Keratinocyte (primary cell): ENCODE data around the gene EYA4. TPM values are rescaled to one million over a fixed set of nuclear protein-coding genes. Genes with fewer than 3 reads are reported as not detected.

Experiments used
- DNase-seq: peaks from one replicate; pipeline ENCODE4 v3.0.0-alpha.2; 2011; ENCODE audit warnings: low read depth, missing footprints, low spot score
- FAIRE-seq: peaks from 2 replicates; lab custom pipeline; 2011; peaks lifted over from hg19 to GRCh38; lab: Jason Lieb, UNC
- H2AFZ ChIP-seq: 2 replicates; pipeline ENCODE4 v1.6.0; 2012; ENCODE audit warnings: low read length, control low read depth, inconsistent platforms; ENCODE audit not compliant: control insufficient read depth
- H3K27ac ChIP-seq: 2 replicates; pipeline ENCODE4 v1.5.1; 2011; ENCODE audit warnings: low read length; ENCODE audit not compliant: control insufficient read depth, insufficient read depth
- H3K27me3 ChIP-seq: 3 replicates; pipeline ENCODE4 v1.6.0; 2011; ENCODE audit warnings: low read length; ENCODE audit not compliant: control insufficient read depth, insufficient read depth; ENCODE audit errors: extremely low read depth
- H3K36me3 ChIP-seq, 2 experiments: 2 replicates in 1 of 2; 3 replicates in 1 of 2; pipeline ENCODE4 v1.5.1; 2011; ENCODE audit warnings: low read length in 2 of 2, mild to moderate bottlenecking in 1 of 2; ENCODE audit not compliant: control insufficient read depth in 2 of 2, insufficient read depth in 2 of 2; ENCODE audit errors: extremely low read depth in 1 of 2
- H3K4me1 ChIP-seq: 3 replicates; pipeline ENCODE4 v1.5.1; 2011; ENCODE audit warnings: low read length; ENCODE audit not compliant: control insufficient read depth, insufficient read depth; ENCODE audit errors: extremely low read depth
- H3K4me2 ChIP-seq: 3 replicates; pipeline ENCODE4 v1.6.0; 2011; ENCODE audit warnings: low read depth, low read length; ENCODE audit not compliant: control insufficient read depth, insufficient read depth; ENCODE audit errors: extremely low read depth
- H3K4me3 ChIP-seq, 3 experiments: fragments of 200-600 bp in 1 of 3; sonication (generic) in 1 of 3; 2 replicates in 2 of 3; 3 replicates in 1 of 3; pipeline ENCODE4 v1.5.1; 2011 to 2016; ENCODE audit warnings: low read length in 3 of 3, mild to moderate bottlenecking in 3 of 3, control low read depth in 2 of 3, inconsistent platforms in 1 of 3, low read depth in 1 of 3, mixed read lengths in 1 of 3, mixed run types in 1 of 3, moderate library complexity in 1 of 3; ENCODE audit not compliant: control insufficient read depth in 2 of 3, insufficient read depth in 2 of 3; ENCODE audit errors: extremely low read depth in 1 of 3
- H3K79me2 ChIP-seq: 2 replicates; pipeline ENCODE4 v1.6.0; 2012; ENCODE audit warnings: low read length; ENCODE audit not compliant: control insufficient read depth, insufficient read depth
- H3K9ac ChIP-seq: 3 replicates; pipeline ENCODE4 v1.6.0; 2011; ENCODE audit warnings: low read length; ENCODE audit not compliant: control insufficient read depth, insufficient read depth; ENCODE audit errors: extremely low read depth
- H3K9me1 ChIP-seq: 3 replicates; pipeline ENCODE4 v1.6.0; 2011; ENCODE audit warnings: low read length; ENCODE audit not compliant: control insufficient read depth, insufficient read depth; ENCODE audit errors: extremely low read depth
- H3K9me3 ChIP-seq: 2 replicates; pipeline ENCODE4 v1.5.1; 2012; ENCODE audit warnings: low read depth, low read length; ENCODE audit not compliant: control insufficient read depth
- H4K20me1 ChIP-seq: 3 replicates; pipeline ENCODE4 v1.6.0; 2011; ENCODE audit warnings: low read length; ENCODE audit not compliant: control insufficient read depth, insufficient read depth; ENCODE audit errors: extremely low read depth
- EZH2 ChIP-seq: IDR thresholded peaks from one replicate; pipeline ENCODE4 v1.6.1; 2012; ENCODE audit warnings: inconsistent platforms, mild to moderate bottlenecking, low read length, moderate library complexity
- dilution Hi-C: fragments of 300-500 bp; cut with MboI; formaldehyde crosslinking; loops from one replicate; pipeline ENCODE4 v1.7.0; 2020; ENCODE audit warnings: low sequenced_read_pairs; ENCODE audit not compliant: extremely low pct_ligation_motif_present
- polyA plus RNA-seq, 5 experiments: library from polyadenylated mRNA; depleted of rRNA in 3 of 5; stranded (reverse) in 3 of 5; stranded (forward) in 1 of 5; unstranded in 1 of 5; fragments of >200 nt; gene quantifications; 1 replicate in 1 of 5; 2 replicates in 3 of 5; 3 replicates in 1 of 5; pipeline versions ENCODE4 v1.2.1 to v1.2.3, GENCODE V29; 2011 to 2012; ENCODE audit warnings: missing spikeins in 2 of 5, low read depth in 1 of 5, low replicate concordance in 1 of 5
- TF ChIP-seq, protein P1 (sequence below), 3 experiments: IDR thresholded peaks in 1 of 3; conservative IDR thresholded peaks in 1 of 3; optimal IDR thresholded peaks in 1 of 3; 2 replicates in 2 of 3; 3 replicates in 1 of 3; pipeline versions ENCODE3 to v1.5.1; 2011; ENCODE audit warnings: low read length in 3 of 3, mild to moderate bottlenecking in 3 of 3, moderate library complexity in 2 of 3, control low read depth in 1 of 3, inconsistent platforms in 1 of 3; ENCODE audit not compliant: insufficient read depth in 2 of 3; ENCODE audit errors: extremely low read depth in 1 of 3

Gene EYA4
- polyA plus RNA-seq, 1 donor (not counting 4 experiments of a cell fraction or from before 2014, with no cell fraction given), result 0.01 TPM

- H3K4me1 ChIP-seq, result no peaks in the 10 kb centered on the region
- H3K27ac ChIP-seq, result no peak overlapping the region
- no peaks in the 10 kb centered on the region for H3K79me2 ChIP-seq
- dilution Hi-C loops, result no loop called here
- H3K4me2 ChIP-seq, result no peak overlapping the region
- no peak for FAIRE-seq
- H3K9me3 ChIP-seq, result no peaks in the 10 kb centered on the region
- no peak overlapping the region for H3K4me3 ChIP-seq
- H3K27me3 ChIP-seq, result no peaks in the 10 kb centered on the region
- no peaks in the 10 kb centered on the region for H3K9me1 ChIP-seq
- no peak overlapping the region for H3K9ac ChIP-seq
- TF ChIP-seq EZH2, result no peak
- TF ChIP-seq, protein P1, sequence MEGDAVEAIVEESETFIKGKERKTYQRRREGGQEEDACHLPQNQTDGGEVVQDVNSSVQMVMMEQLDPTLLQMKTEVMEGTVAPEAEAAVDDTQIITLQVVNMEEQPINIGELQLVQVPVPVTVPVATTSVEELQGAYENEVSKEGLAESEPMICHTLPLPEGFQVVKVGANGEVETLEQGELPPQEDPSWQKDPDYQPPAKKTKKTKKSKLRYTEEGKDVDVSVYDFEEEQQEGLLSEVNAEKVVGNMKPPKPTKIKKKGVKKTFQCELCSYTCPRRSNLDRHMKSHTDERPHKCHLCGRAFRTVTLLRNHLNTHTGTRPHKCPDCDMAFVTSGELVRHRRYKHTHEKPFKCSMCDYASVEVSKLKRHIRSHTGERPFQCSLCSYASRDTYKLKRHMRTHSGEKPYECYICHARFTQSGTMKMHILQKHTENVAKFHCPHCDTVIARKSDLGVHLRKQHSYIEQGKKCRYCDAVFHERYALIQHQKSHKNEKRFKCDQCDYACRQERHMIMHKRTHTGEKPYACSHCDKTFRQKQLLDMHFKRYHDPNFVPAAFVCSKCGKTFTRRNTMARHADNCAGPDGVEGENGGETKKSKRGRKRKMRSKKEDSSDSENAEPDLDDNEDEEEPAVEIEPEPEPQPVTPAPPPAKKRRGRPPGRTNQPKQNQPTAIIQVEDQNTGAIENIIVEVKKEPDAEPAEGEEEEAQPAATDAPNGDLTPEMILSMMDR (optimal IDR thresholded peaks at IDR 0.05 in 1 of 3, IDR thresholded peaks at IDR 0.05 in 1 of 3, conservative IDR thresholded peaks at IDR 0.05 in 1 of 3; ENCODE audit: extremely low read depth in 1 of 3, insufficient read depth in 2 of 3, low read length in 3 of 3), result no peak
- no peaks in the 10 kb centered on the region for H3K36me3 ChIP-seq
- H2AFZ ChIP-seq, result no peak overlapping the region
- H4K20me1 ChIP-seq, result no peaks in the 10 kb centered on the region
- DNase-seq, result no peak
Measured at GRCh38 chr6:133207754-133208153, 33.4 kb upstream of the EYA4 start.

DNA sequence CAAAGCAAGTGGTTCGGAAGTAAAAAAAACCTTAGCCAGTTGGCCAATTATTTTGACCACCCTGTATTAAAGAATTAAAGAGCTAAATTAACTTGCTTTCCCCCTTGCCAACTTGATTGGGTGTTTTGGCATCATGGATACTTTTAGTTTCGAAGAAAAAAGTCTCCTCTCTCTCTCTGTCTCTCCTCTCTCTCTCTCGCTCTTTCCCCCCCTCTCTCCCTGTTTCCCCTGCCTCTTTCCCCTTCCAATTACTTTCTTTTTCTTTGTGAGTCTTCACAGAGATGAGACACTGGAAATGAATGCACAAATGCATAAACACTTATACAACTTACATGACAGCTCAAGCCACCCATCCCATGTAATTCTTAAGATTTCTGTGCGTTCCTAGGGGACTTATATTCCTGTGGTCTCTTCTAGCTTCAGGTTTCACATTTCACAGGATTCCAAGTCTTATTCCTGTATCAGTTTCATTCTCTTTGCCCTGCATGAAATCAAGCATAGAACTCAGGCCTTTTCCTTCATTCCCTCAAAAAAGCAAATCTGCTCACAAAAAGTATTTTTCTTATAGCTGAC, 32.9 kb upstream of the EYA4 start:
- Histone ChIP-seq H3K79me2 (no peaks in the 10 kb centered on the region), H3K9me3 (no peaks in the 10 kb centered on the region), H3K9ac (no peak overlapping the region), H3K4me2 (no peak overlapping the region), H3K4me1 (no peaks in the 10 kb centered on the region), H4K20me1 (no peaks in the 10 kb centered on the region), H3K27ac (no peak overlapping the region), H3K9me1 (no peaks in the 10 kb centered on the region), H3K4me3 (no peak overlapping the region), H3K27me3 (no peaks in the 10 kb centered on the region), H2AFZ (no peak overlapping the region), H3K36me3 (no peaks in the 10 kb centered on the region)
- DNase-seq (no peak), FAIRE-seq (no peak)
- dilution Hi-C loops, result no loop called here
- TF ChIP-seq, protein P1 (optimal IDR thresholded peaks at IDR 0.05 in 1 of 3, IDR thresholded peaks at IDR 0.05 in 1 of 3, conservative IDR thresholded peaks at IDR 0.05 in 1 of 3; ENCODE audit: extremely low read depth in 1 of 3, insufficient read depth in 2 of 3, low read length in 3 of 3), result no peak
